ENCODE results near the gene OVOL2. TPM values are rescaled to one million over a fixed set of nuclear protein-coding genes. Genes with fewer than 3 reads are reported as not detected.

The OVOL2 gene
- polyA plus RNA-seq, 1 donor = not detected

DNA sequence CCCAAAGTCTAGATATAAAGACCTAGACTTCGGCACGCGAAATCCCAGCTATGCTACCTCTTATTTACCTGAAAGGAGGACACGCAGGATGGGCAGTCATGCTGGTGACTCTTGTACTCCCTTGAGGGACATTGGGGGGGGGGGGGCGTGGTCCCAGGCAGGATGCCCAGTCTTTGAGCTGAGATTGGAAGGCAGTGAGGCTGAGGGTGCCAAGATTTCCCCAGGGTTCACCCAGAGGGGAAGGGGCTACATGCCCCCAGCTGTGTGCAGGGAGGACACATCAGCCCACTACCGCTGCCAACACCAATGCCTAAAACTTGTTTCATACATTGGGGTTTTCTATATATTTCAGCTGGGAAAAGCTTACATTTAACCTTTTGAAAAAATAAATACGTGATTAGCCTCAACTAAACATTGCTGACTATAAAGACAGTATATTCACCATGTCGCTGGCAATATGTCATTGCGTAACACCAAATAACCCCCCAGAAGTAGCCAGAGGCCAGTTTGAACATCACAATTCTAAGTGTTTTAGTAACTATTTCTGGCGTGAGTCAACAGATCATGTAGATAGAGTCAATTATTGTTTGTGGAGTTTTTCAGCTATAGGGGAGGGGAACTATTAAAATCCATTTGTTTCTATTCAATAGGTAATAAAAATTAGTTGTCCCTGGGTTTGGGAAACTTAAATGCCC is 67.3 kb downstream of the OVOL2 start:
- DNase-seq (ENCODE audit: low read depth) = no peak

DNA sequence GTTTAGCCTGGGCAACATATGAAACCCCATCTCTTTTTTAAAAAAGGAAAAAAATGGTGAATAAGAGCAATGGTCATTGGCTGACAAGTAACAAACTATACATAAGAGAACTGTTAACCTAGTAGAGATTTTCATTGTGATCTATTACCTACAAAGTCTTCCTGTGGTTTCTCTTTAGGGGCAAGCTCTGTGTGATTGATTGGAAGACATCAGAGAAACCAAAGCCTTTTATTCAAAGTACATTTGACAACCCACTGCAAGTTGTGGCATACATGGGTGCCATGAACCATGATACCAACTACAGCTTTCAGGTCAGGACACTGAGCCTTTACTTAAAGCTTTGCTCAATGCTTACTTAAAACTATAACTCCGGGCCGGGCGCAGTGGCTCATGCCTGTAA is 69.7 kb downstream of the OVOL2 start:
- DNase-seq (ENCODE audit: low read depth) = no peak

DNA sequence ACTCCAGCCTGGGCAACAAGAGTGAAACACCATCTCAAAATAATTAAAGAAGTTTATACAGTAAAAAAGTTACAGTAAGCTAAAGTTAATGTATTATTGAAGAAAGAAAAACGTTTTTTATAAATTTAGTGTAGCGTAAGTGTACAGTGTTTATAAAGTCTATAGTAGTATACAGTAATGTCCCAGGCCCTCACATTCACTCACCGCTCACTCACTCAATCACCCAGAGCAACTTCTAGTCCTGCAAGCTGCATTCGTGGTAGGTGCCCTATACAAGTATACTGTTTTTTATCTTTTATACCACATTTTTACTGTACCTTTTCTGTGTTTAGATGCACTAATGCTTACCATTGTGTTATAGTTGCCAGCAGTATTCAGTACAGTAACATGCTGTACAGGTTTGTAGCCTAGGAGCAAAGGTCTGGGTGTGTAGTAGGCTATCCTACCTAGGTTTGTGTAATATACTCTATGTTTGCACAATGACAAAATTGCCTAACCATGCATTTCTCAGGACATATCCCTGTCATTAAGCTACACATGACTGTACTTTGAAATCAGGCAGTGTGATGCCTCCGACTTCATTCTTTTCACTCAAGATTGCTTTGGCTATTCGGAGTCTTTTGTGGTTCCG is 72.2 kb downstream of the OVOL2 start:
- no peak for DNase-seq (ENCODE audit: low read depth)

DNA sequence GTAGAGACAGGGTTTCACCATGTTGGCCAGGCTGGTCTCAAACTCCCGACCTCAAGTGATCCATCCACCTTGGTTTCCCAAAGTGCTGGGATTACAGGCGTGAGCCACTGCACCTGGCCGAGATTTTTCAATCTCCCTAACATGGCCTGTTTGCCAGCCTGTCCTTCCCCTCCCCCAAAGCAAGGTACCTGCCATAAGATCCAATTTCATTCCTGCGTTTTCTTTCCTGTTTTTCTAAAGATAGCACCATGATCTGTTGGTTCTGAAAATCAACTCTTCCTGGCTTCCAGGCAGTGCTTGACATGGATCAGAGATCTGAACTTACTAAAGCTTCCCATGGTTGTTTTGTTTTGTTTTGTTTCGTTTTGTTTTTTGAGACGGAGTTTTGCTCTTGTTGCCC is 81.4 kb downstream of the OVOL2 start:
- DNase-seq (ENCODE audit: low read depth) = no peak

Other genes with a start within 250 kb of the OVOL2 start
- gene SNX5, start 89.1 kb downstream of the OVOL2 start, polyA plus RNA-seq (ENCODE audit: insufficient read length) = 98.6 TPM
- gene MGME1, start 88.9 kb downstream of the OVOL2 start, polyA plus RNA-seq (ENCODE audit: insufficient read length) = 16.5 TPM
- gene KAT14, start 79.9 kb upstream of the OVOL2 start, polyA plus RNA-seq (ENCODE audit: insufficient read length) = 20.8 TPM
- gene PET117, start 79.9 kb upstream of the OVOL2 start, polyA plus RNA-seq (ENCODE audit: insufficient read length) = 9.7 TPM
- 15.9 TPM for gene ZNF133, start 230.6 kb upstream of the OVOL2 start, polyA plus RNA-seq (ENCODE audit: insufficient read length)

Data from forelimb muscle (tissue), 1 donor.